ENCODE results near the gene WFDC1.

DNA sequence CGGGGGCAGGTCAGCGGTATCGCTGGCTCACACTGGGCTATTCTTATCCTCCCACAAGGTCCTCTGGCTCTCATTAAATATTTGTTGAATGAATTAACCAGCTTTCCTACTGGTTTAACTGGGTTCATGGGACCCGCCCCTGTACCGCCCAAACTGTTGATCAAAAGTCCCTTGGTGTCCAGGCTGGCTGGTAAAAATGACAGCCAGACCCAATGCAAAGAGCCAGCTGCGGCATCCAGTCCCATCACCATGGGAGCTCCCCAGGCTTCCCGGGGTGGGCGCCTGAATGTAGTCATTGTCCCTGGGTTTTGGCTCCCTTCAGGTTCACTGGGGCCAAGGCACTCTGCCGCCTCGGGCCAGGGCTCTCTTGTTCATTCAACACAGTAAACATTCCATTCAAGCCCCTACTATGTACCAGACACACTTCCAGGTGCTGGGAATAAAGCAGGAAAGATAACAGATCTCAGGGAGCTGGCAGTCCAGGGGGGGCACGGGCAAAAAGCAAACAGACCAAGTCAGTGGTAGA is 62.0 kb downstream of the WFDC1 start:
- TF ChIP-seq, protein P1, sequence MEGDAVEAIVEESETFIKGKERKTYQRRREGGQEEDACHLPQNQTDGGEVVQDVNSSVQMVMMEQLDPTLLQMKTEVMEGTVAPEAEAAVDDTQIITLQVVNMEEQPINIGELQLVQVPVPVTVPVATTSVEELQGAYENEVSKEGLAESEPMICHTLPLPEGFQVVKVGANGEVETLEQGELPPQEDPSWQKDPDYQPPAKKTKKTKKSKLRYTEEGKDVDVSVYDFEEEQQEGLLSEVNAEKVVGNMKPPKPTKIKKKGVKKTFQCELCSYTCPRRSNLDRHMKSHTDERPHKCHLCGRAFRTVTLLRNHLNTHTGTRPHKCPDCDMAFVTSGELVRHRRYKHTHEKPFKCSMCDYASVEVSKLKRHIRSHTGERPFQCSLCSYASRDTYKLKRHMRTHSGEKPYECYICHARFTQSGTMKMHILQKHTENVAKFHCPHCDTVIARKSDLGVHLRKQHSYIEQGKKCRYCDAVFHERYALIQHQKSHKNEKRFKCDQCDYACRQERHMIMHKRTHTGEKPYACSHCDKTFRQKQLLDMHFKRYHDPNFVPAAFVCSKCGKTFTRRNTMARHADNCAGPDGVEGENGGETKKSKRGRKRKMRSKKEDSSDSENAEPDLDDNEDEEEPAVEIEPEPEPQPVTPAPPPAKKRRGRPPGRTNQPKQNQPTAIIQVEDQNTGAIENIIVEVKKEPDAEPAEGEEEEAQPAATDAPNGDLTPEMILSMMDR (IDR thresholded peaks at IDR 0.05; ENCODE audit: low read depth, low read length): no peak
- TF ChIP-seq, protein P2, sequence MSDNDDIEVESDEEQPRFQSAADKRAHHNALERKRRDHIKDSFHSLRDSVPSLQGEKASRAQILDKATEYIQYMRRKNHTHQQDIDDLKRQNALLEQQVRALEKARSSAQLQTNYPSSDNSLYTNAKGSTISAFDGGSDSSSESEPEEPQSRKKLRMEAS (IDR thresholded peaks at IDR 0.05; ENCODE audit: low read depth, low read length): no peak

All from NB4 (cell line).